ENCODE results near the gene USP48. TPM values are rescaled to one million over a fixed set of nuclear protein-coding genes. Genes with fewer than 3 reads are reported as not detected.

USP48 gene
- total and polyA plus RNA-seq, 2 of the 13 experiments (the other 11 are each of a cell fraction or from before 2014, with no cell fraction given): 30.4 to 30.7 TPM

GRCh38 chr1:21668232-21668950 is 114.6 kb downstream of the USP48 start (continued):
- TF ChIP-seq ZMAT5 (CRISPR knock-in tag; IDR thresholded peaks at IDR 0.05; ENCODE audit: borderline replicate concordance, low read depth) (no peak), GPN1 (CRISPR knock-in tag; IDR thresholded peaks at IDR 0.05; ENCODE audit: borderline replicate concordance) (no peak), NR2C2 (CRISPR knock-in tag; IDR thresholded peaks at IDR 0.05; ENCODE audit: borderline replicate concordance) (peak; percentile 26; the same call in 1 of the 2 replicates), CC2D1A (CRISPR knock-in tag; IDR thresholded peaks at IDR 0.05) (no peak), HNF4A (CRISPR knock-in tag; IDR thresholded peaks at IDR 0.05) (peak; percentile 8; the same call in 1 of the 2 replicates), CBX1 (IDR thresholded peaks at IDR 0.05; ENCODE audit: low read depth) (no peak), SCMH1 (CRISPR knock-in tag; IDR thresholded peaks at IDR 0.05; ENCODE audit: borderline replicate concordance) (no peak), ZNF180 (CRISPR knock-in tag; IDR thresholded peaks at IDR 0.05; ENCODE audit: borderline replicate concordance, low read depth) (no peak), ISX (CRISPR knock-in tag; conservative IDR thresholded peaks at IDR 0.05) (no peak), PHF21A (CRISPR knock-in tag; IDR thresholded peaks at IDR 0.05) (no peak; the same call in 1 of the 2 replicates), RAD21 (CRISPR knock-in tag; IDR thresholded peaks at IDR 0.05) (0 out of 2 replicates have a peak, but pooled peaks have one; percentile 8), ZNF562 (CRISPR knock-in tag; IDR thresholded peaks at IDR 0.05; ENCODE audit: borderline replicate concordance) (no peak), ZZZ3 (CRISPR knock-in tag; IDR thresholded peaks at IDR 0.05; ENCODE audit: borderline replicate concordance) (no peak), ZNF3 (CRISPR knock-in tag; IDR thresholded peaks at IDR 0.05) (no peak), THAP7 (CRISPR knock-in tag; IDR thresholded peaks at IDR 0.05) (peak; percentile 35; the same call in 1 of the 2 replicates), POLR2AphosphoS5 (IDR thresholded peaks at IDR 0.05; ENCODE audit: low read depth, low read length) (no peak), HOMEZ (CRISPR knock-in tag; IDR thresholded peaks at IDR 0.05; ENCODE audit: low read depth) (no peak), ARNTL (CRISPR knock-in tag; IDR thresholded peaks at IDR 0.05) (0 out of 2 replicates have a peak, but pooled peaks have one; percentile 28), MAZ (IDR thresholded peaks at IDR 0.05; ENCODE audit: borderline replicate concordance, low read depth, low read length) (peak; percentile 8; the same call in 1 of the 2 replicates), MAZ (CRISPR knock-in tag; IDR thresholded peaks at IDR 0.05; ENCODE audit: low read depth) (no peak), PATZ1 (CRISPR knock-in tag; IDR thresholded peaks at IDR 0.05) (peak; percentile 98), TFDP2 (CRISPR knock-in tag; IDR thresholded peaks at IDR 0.05) (no peak), ZNF350 (CRISPR knock-in tag; IDR thresholded peaks at IDR 0.05; ENCODE audit: borderline replicate concordance, low read depth) (0 out of 2 replicates have a peak, but pooled peaks have one; percentile 31)
